Activated T-cell treated with anti-CD3 and anti-CD28 coated beads for 1 hour (primary cell): ENCODE measurements around the gene MACC1.

Experiments
- DNase-seq: peaks from one replicate; pipeline ENCODE4 v3.0.0-alpha.2; 2020; ENCODE audit warnings: low read depth

The MACC1 gene, protein sequence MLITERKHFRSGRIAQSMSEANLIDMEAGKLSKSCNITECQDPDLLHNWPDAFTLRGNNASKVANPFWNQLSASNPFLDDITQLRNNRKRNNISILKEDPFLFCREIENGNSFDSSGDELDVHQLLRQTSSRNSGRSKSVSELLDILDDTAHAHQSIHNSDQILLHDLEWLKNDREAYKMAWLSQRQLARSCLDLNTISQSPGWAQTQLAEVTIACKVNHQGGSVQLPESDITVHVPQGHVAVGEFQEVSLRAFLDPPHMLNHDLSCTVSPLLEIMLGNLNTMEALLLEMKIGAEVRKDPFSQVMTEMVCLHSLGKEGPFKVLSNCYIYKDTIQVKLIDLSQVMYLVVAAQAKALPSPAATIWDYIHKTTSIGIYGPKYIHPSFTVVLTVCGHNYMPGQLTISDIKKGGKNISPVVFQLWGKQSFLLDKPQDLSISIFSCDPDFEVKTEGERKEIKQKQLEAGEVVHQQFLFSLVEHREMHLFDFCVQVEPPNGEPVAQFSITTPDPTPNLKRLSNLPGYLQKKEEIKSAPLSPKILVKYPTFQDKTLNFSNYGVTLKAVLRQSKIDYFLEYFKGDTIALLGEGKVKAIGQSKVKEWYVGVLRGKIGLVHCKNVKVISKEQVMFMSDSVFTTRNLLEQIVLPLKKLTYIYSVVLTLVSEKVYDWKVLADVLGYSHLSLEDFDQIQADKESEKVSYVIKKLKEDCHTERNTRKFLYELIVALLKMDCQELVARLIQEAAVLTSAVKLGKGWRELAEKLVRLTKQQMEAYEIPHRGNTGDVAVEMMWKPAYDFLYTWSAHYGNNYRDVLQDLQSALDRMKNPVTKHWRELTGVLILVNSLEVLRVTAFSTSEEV

GRCh38 chr7:20217193-20217948 is at the start of gene MACC1:
Gene MACC1 (minus strand): TSS chr7:20217384. CDS start chr7:20161862, 55,522 bp downstream.
- no peak for DNase-seq

DNA sequence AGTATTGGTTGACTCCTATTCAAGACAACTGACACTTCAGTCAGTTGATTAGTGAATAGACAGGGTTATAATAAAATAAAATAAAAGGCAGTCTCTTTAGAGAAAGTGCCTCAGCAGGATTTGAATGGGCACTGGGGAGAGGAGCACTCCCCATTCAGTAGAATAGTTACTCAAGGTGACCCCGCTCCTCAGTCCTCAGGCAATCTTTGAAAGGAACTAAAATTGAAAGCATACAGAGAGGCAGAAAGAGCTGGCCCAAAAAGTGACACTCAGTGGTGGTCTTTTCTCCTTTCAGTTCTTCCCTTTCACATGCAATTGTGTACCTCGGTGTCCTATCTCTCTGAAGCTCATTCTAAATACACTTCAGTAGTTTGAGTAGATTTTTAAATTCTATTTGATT is 47.4 kb upstream of the MACC1 start:
- DNase-seq, result no peak

GRCh38 chr7:20260223-20260622 is 43.0 kb upstream of the MACC1 start:
- no peak for DNase-seq

DNA sequence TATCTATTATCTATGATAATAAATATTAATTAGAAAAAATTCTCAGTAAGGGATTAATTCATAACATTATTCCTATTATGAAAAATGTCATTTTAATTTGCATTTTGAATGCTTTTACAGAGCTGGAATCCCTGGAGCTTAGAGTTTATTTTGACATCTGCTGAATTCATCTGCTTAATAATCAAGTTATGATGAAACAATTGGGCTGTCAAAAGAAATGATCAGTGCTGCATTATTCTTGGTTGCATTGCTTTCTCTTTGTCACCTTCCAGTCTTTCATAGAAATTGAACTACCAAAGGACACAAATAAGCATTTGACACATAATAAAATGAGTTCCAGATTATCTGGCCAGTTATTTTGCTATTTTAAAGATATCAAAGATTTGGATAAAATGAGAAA is 40.0 kb upstream of the MACC1 start:
- no peak for DNase-seq

GRCh38 chr7:20249920-20250319 is 32.7 kb upstream of the MACC1 start:
- DNase-seq, result no peak

DNA sequence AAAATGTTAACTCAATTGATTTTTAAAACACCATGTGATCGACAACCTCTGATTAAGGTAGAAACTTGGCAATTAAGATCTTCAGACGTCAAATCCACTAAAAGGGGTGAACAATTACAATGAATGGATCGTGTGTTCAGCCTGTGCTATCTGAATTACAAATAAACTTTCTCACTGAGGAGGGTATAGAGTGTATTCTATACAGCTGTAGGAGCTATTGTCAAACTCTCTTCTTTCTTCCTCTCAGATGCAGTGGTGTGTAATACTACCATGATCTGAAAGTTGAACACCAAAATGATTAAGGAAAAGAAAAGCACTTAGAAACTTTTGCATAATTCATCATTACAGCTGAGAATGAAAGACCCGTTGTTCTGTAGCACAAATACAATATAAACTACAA is 32.2 kb upstream of the MACC1 start:
- no peak for DNase-seq

DNA sequence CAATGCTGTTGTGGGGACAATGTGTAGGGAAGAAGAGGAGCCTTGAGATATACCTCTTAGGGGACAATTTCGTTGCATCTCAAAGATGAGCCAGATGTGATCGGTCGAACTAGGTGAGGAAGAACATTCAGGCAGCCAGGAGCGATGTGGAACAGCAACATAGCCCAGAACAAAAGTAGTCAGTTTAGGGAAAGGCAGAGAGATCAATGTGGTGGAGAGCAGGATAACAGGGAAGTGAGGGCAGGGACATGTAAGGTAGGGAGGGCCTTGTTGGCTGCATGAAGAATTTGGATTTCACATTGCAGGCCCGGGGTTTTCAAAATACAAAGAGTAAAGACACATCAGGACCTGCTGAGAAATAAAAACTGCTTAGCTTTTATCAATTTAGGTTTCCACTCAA is 29.1 kb upstream of the MACC1 start:
- DNase-seq, result no peak

- DNase-seq, result no peak
These were observed 27.3 kb upstream of the MACC1 start for GRCh38 chr7:20244334-20245120.

DNA sequence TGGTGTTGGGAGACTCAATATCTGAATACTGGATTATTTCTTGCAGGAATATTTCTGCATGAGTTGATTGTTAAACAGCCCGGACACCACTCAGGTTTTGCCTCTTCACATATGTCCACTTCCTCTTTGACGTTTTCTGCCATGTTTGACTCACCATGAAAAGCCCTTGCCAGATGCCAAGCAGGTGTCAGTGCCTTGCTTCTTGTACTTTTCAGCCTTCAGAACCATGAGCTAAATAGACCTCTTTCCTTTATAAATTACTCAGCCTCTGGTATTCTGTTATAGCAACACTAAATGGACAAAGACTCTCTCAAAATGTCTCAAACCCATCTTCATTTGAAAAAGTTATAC is 24.7 kb upstream of the MACC1 start:
- no peak for DNase-seq

DNA sequence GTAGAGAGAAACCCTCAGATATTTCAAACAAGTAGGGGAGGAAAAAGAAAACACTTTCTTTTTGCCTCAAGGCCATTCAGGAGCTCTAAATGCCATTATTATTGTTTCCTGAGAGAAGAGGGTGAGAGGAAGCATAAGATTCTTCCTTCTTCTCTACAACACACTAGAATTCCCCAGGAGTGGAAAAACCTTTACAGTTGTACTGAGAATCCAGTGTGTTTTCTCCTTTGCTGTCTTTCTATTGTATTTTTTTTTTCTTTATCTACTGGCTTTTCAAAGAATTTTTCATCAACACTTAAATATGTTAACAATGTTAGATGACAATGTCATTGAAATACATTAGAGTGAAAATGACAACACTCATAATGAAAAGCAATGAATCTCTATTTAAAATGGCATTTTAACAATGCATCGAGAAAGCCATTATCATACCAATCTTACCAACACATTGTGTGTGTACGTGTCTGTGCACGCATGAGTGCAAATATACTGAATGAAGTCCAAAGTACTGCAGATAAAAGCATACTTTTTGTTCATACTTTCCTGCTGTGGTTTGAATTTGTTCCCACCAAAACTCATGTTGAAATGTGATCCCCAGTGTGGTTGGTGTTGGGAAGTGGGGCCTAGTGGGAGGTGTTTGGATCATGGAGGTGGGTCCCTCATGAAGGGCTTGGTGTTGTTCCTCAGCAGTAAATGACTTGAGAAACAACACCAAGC is 24.2 kb upstream of the MACC1 start:
- DNase-seq, result no peak

- no peak for DNase-seq
These were observed 23.1 kb upstream of the MACC1 start for GRCh38 chr7:20240080-20240926.

GRCh38 chr7:20238754-20239324 is 21.7 kb upstream of the MACC1 start:
- no peak for DNase-seq

DNA sequence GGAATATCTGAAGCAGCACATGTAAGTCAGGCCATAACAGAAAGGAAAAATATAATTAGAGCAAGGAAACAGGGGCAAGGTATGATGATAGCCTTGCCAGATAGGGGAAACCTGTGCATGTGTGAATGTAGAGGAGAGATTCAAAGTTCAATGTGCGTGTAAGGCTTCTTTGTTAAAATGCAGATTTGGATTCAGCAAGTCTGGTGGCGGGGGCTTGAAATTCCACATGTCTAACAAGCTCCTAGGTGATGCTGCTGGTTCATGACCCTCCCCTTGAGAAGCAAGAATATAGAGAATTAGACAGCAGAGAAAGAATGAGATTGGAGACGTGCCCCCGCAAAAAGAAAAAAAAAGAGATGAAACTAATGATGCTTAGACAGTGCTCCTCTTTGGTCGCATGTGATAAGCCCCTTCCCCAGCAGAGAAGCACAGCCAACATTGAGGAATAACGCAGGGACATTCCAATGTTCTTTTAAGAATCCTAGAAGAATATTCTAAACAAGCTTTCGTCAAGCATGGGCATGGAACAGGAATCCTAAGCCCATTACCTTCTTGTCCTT is 21.1 kb upstream of the MACC1 start:
- DNase-seq, result no peak

DNA sequence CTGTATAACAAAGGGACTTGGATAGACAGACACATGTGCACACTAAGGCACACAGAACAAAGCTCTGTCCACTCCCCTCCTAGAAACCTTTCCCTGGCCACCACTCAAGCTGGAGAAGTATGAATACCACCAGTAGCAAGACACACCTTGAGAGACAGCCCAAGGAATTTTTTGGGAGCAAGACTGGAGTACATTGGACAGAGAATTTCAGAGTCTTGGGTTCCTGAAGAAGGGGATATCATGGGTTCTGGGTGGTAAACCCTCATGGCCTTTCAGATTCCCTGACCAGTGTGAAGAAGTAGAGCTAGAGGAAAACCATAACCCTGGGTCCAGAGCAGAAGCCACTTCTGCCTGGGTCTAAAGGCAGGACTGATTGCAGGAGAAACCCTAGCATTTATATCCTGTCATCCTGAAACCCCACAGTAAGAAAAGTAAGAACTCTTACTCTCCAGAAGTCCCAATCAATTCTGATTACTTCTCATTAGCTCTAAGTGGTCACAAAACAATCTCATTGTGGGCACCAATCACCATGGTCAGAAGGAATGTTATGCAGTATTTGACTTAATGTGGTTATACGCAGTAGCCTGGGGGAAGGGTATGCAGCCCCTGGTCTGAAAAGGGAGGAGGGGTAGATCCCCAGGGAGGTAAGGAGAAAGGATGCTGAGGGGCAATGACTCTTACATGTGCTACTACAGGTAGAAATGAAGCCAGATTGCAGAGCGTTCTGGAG is 20.4 kb upstream of the MACC1 start:
- DNase-seq, result no peak

GRCh38 chr7:20236790-20237189 is 19.6 kb upstream of the MACC1 start:
- no peak for DNase-seq

DNA sequence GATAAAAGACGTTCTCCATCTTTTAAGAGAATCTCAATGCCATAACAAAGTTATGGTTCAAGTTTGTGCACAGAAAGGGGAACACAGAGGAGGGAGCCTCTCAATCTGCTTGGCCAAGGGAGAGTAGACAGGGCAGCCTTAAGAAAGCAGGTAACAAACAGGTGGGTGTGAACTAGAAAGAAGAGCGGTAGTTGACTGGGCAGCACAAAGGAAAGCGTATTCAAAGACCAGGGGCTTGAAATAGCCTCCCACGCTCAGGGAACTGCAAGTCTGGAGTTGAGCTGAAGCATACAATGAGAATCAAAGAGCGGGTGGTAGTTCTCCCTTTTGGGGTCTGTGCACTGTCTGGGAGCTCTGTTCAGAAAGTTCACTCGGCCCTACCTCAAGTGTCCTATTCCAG is 18.9 kb upstream of the MACC1 start:
- DNase-seq, result no peak

DNA sequence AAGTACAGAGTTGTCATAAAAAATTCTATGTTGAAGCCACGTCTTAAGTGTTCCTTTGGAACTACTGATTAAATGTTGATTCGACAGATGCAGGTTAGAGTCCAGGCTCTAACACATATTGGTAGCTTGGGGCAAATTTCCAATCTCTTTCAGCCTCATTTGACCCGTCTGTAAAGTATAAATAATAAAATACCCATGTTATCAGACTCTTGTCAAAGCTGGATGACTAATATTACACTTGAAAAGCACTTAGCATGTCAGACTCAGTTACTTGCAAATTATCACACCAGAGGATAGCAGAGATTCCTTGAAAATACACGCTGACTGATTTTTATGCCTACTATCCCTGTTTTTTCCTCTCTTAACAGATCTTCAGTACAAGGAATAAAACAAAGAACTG is 18.1 kb upstream of the MACC1 start:
- no peak for DNase-seq

- no peak for DNase-seq
These were observed 16.2 kb upstream of the MACC1 start for GRCh38 chr7:20233362-20233761.

DNA sequence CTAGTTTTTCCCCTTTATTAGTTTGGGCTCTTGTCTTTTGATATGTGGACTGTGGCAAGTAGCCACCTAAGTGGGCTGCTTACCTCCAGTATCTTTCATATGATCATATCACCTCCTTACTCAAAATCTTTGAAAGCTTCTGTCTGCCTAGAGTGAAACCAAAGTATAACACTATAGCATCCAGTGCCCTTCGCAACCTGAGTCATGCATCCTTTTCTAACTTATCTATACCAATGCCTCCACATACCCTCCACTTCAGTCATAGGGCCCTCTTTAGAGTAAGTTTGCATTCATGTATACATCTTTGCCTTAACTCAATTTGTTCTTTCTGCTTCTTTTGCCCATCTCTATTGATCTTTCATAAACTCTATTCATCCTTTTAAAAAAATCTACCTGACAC is 15.7 kb upstream of the MACC1 start:
- DNase-seq, result no peak
